ENCODE results near the gene HNRNPH2. TPM values are rescaled to one million over a fixed set of nuclear protein-coding genes. Genes with fewer than 3 reads are reported as not detected.

HNRNPH2 gene
- polyA plus RNA-seq, 1 donor (not counting 4 experiments of a cell fraction or from before 2014, with no cell fraction given) = 73.2 TPM

DNA sequence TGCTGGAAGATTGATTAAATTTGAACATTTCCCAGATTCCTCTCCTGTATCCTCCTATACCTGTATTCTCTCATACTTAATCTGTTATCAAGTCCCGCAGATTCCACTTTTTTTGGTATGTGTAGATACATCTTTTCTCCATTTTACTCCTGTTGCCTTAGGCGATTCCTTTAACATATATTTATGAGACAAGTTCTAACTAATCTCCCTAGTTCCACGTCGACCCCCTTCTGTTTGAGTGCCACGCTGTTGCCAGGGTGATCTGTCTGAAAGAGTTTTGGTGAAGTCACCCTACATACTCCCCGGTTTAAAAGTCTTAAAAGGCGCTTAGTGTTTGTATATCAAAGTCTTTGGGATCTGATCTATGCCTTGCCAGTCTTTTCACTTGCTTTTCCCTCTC is 2.4 kb downstream of the HNRNPH2 start:
- Histone ChIP-seq H3K27ac (ENCODE audit: control insufficient read depth, insufficient read depth, low read length) (peak overlapping the region; percentile 51), H4K20me1 (ENCODE audit: control insufficient read depth, extremely low read depth, insufficient read depth, low read length) (no peaks in the 10 kb centered on the region), H3K36me3 (ENCODE audit: control insufficient read depth in 2 of 2, extremely low read depth in 1 of 2, insufficient read depth in 2 of 2, low read length in 2 of 2) (peaks cover 0 to 2% of the 10 kb centered on the region in 2 experiments), H3K27me3 (ENCODE audit: control insufficient read depth, extremely low read depth, insufficient read depth, low read length) (no peaks in the 10 kb centered on the region), H2AFZ (ENCODE audit: control insufficient read depth, low read length) (no peak overlapping the region), H3K9me3 (ENCODE audit: control insufficient read depth, low read depth, low read length) (no peaks in the 10 kb centered on the region), H3K9me1 (ENCODE audit: control insufficient read depth, extremely low read depth, insufficient read depth, low read length) (no peaks in the 10 kb centered on the region), H3K79me2 (ENCODE audit: control insufficient read depth, insufficient read depth, low read length) (peaks cover 55% of the 10 kb centered on the region), H3K4me1 (ENCODE audit: control insufficient read depth, extremely low read depth, insufficient read depth, low read length) (peaks cover 6% of the 10 kb centered on the region), H3K4me3 (ENCODE audit: control insufficient read depth in 2 of 3, extremely low read depth in 1 of 3, insufficient read depth in 2 of 3, low read depth in 1 of 3, low read length in 3 of 3) (peak overlapping the region; percentile 2 to 75 (median 58)), H3K4me2 (ENCODE audit: control insufficient read depth, extremely low read depth, insufficient read depth, low read depth, low read length) (peak overlapping the region; percentile 79), H3K9ac (ENCODE audit: control insufficient read depth, extremely low read depth, insufficient read depth, low read length) (peak overlapping the region; percentile 49)
- dilution Hi-C loops (cut with MboI; ENCODE audit: extremely low pct_ligation_motif_present, low sequenced_read_pairs) = no loop called here
- DNase-seq (ENCODE audit: low read depth, low spot score) = no peak
- TF ChIP-seq, protein P1, sequence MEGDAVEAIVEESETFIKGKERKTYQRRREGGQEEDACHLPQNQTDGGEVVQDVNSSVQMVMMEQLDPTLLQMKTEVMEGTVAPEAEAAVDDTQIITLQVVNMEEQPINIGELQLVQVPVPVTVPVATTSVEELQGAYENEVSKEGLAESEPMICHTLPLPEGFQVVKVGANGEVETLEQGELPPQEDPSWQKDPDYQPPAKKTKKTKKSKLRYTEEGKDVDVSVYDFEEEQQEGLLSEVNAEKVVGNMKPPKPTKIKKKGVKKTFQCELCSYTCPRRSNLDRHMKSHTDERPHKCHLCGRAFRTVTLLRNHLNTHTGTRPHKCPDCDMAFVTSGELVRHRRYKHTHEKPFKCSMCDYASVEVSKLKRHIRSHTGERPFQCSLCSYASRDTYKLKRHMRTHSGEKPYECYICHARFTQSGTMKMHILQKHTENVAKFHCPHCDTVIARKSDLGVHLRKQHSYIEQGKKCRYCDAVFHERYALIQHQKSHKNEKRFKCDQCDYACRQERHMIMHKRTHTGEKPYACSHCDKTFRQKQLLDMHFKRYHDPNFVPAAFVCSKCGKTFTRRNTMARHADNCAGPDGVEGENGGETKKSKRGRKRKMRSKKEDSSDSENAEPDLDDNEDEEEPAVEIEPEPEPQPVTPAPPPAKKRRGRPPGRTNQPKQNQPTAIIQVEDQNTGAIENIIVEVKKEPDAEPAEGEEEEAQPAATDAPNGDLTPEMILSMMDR (optimal IDR thresholded peaks at IDR 0.05 in 1 of 3, IDR thresholded peaks at IDR 0.05 in 1 of 3, conservative IDR thresholded peaks at IDR 0.05 in 1 of 3; ENCODE audit: extremely low read depth in 1 of 3, insufficient read depth in 2 of 3, low read length in 3 of 3) = no peak
- TF ChIP-seq EZH2 (IDR thresholded peaks at IDR 0.05; ENCODE audit: low read length) = no peak
- peak; percentile 26 for FAIRE-seq

DNA sequence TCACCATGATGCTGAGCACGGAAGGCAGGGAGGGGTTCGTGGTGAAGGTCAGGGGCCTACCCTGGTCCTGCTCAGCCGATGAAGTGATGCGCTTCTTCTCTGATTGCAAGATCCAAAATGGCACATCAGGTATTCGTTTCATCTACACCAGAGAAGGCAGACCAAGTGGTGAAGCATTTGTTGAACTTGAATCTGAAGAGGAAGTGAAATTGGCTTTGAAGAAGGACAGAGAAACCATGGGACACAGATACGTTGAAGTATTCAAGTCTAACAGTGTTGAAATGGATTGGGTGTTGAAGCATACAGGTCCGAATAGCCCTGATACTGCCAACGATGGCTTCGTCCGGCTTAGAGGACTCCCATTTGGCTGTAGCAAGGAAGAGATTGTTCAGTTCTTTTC is 4.0 kb downstream of the HNRNPH2 start:
- H3K4me2 ChIP-seq (ENCODE audit: control insufficient read depth, extremely low read depth, insufficient read depth, low read depth, low read length) = no peak overlapping the region
- TF ChIP-seq EZH2 (IDR thresholded peaks at IDR 0.05; ENCODE audit: low read length) = no peak
- TF ChIP-seq, protein P1 (optimal IDR thresholded peaks at IDR 0.05 in 1 of 3, IDR thresholded peaks at IDR 0.05 in 1 of 3, conservative IDR thresholded peaks at IDR 0.05 in 1 of 3; ENCODE audit: extremely low read depth in 1 of 3, insufficient read depth in 2 of 3, low read length in 3 of 3) = no peak

More for the DNA sequence above, 4.0 kb downstream of the HNRNPH2 start:
- Histone ChIP-seq H3K9me3 (ENCODE audit: control insufficient read depth, low read depth, low read length) (no peaks in the 10 kb centered on the region), H3K9me1 (ENCODE audit: control insufficient read depth, extremely low read depth, insufficient read depth, low read length) (no peaks in the 10 kb centered on the region), H3K4me1 (ENCODE audit: control insufficient read depth, extremely low read depth, insufficient read depth, low read length) (peaks cover 6% of the 10 kb centered on the region), H2AFZ (ENCODE audit: control insufficient read depth, low read length) (no peak overlapping the region), H3K79me2 (ENCODE audit: control insufficient read depth, insufficient read depth, low read length) (peaks cover 42% of the 10 kb centered on the region), H3K36me3 (ENCODE audit: control insufficient read depth in 2 of 2, extremely low read depth in 1 of 2, insufficient read depth in 2 of 2, low read length in 2 of 2) (peaks cover 0 to 2% of the 10 kb centered on the region in 2 experiments), H3K27ac (ENCODE audit: control insufficient read depth, insufficient read depth, low read length) (no peak overlapping the region), H3K4me3 (ENCODE audit: control insufficient read depth in 2 of 3, extremely low read depth in 1 of 3, insufficient read depth in 2 of 3, low read depth in 1 of 3, low read length in 3 of 3) (no peak overlapping the region), H3K9ac (ENCODE audit: control insufficient read depth, extremely low read depth, insufficient read depth, low read length) (no peak overlapping the region), H4K20me1 (ENCODE audit: control insufficient read depth, extremely low read depth, insufficient read depth, low read length) (no peaks in the 10 kb centered on the region), H3K27me3 (ENCODE audit: control insufficient read depth, extremely low read depth, insufficient read depth, low read length) (no peaks in the 10 kb centered on the region)
- DNase-seq (ENCODE audit: low read depth, low spot score) (no peak), FAIRE-seq (peak; percentile 13)
- dilution Hi-C loops (cut with MboI; ENCODE audit: extremely low pct_ligation_motif_present, low sequenced_read_pairs) = no loop called here
